ENCODE measurements around the gene EVC2.

DNA sequence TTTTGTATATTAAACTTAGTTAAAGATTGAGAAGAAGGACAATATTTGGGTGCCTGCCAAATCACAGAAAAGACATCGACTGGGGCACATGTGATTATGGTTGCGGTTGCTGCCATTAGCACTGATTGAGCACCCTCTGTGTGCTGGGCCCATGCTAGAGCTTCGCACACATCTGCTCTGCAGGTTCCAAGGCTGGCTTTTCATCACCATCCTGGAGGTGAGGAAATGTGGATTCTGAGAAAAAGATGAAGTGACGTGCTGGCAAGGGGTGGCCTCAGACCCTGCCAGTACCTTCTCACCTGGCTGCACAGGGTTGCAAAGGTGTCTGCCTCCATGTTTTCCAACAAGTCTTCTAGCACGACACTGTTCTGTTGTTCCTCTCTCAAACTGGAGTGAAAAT lies 134.0 kb downstream of the EVC2 start:
- TF ChIP-seq, protein P1, sequence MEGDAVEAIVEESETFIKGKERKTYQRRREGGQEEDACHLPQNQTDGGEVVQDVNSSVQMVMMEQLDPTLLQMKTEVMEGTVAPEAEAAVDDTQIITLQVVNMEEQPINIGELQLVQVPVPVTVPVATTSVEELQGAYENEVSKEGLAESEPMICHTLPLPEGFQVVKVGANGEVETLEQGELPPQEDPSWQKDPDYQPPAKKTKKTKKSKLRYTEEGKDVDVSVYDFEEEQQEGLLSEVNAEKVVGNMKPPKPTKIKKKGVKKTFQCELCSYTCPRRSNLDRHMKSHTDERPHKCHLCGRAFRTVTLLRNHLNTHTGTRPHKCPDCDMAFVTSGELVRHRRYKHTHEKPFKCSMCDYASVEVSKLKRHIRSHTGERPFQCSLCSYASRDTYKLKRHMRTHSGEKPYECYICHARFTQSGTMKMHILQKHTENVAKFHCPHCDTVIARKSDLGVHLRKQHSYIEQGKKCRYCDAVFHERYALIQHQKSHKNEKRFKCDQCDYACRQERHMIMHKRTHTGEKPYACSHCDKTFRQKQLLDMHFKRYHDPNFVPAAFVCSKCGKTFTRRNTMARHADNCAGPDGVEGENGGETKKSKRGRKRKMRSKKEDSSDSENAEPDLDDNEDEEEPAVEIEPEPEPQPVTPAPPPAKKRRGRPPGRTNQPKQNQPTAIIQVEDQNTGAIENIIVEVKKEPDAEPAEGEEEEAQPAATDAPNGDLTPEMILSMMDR (conservative IDR thresholded peaks at IDR 0.05; ENCODE audit: low read depth, low read length), result no peak
- TF ChIP-seq EZH2 (IDR thresholded peaks at IDR 0.05; ENCODE audit: low read length, unreplicated experiment), result no peak

Measured in PC-3 (cell line).